Uterus (tissue), 2 donors: Measurements from ENCODE around the gene ZSWIM5.

Experiments
- POLR2A ChIP-seq, 2 donors: fragments of 450-650 bp; IDR thresholded peaks; one replicate each; pipeline ENCODE4 v1.6.1; 2016; ENCODE audit warnings: antibody characterized with exemption in 2 of 2, mild to moderate bottlenecking in 1 of 2, moderate library complexity in 1 of 2
- TF ChIP-seq, protein P1 (sequence below), 4 experiments: fragments of 200-600 bp in 2 of 4; fragments of 450-650 bp in 2 of 4; sonication (generic) in 2 of 4; IDR thresholded peaks; one replicate each; pipeline ENCODE4 v1.5.1; 2016 to 2019; ENCODE audit warnings: antibody characterized with exemption in 4 of 4, mild to moderate bottlenecking in 2 of 4, moderate library complexity in 1 of 4

DNA sequence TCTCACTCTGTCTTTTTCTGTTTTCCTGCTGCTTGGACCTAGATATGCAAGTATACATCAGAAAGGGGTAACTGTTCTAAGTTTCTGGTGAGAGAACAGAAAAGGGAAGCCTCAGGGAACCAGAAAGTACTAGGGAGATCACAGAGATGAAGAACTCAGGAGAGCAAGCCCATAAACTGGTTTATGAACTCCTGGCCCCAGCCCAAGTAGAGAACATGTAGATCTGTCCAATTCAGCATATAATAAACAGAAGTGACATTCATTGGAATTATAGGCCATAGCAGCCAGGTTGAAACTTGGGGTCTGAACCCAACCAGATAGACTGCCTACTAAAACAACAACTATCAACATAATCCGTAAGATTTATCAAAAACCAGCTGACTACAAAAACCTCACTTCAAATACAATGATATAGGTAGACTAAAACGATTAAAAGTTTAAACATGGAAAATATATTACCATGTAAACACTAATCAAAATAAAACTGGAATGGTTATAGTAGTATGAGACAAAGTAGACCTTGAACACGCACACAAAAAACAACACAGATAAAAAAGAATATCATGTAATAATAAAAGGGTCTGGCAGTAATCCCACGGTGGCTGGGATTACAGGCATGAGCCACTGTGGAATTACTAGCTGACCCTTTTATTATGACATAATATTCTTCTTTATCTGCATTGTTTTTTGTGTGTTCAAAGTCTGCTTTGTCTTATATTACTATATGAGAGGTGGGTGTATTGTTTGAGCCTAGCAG lies 65.0 kb downstream of the ZSWIM5 start:
- TF ChIP-seq, protein P1, sequence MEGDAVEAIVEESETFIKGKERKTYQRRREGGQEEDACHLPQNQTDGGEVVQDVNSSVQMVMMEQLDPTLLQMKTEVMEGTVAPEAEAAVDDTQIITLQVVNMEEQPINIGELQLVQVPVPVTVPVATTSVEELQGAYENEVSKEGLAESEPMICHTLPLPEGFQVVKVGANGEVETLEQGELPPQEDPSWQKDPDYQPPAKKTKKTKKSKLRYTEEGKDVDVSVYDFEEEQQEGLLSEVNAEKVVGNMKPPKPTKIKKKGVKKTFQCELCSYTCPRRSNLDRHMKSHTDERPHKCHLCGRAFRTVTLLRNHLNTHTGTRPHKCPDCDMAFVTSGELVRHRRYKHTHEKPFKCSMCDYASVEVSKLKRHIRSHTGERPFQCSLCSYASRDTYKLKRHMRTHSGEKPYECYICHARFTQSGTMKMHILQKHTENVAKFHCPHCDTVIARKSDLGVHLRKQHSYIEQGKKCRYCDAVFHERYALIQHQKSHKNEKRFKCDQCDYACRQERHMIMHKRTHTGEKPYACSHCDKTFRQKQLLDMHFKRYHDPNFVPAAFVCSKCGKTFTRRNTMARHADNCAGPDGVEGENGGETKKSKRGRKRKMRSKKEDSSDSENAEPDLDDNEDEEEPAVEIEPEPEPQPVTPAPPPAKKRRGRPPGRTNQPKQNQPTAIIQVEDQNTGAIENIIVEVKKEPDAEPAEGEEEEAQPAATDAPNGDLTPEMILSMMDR (IDR thresholded peaks at IDR 0.05): no peak
- no peak for TF ChIP-seq POLR2A (IDR thresholded peaks at IDR 0.05)
